HG02840 (cell line): ENCODE measurements around the gene SUGCT.

ENCODE experiments used
- ATAC-seq: cut with Tn5 transposase; IDR thresholded peaks from one replicate; pipeline ENCODE4 v1.9.1; 2021; ENCODE audit warnings: mild to moderate bottlenecking, moderate library complexity, moderate number of reproducible peaks; ENCODE audit not compliant: unreplicated experiment, low FRiP score

SUGCT gene

DNA sequence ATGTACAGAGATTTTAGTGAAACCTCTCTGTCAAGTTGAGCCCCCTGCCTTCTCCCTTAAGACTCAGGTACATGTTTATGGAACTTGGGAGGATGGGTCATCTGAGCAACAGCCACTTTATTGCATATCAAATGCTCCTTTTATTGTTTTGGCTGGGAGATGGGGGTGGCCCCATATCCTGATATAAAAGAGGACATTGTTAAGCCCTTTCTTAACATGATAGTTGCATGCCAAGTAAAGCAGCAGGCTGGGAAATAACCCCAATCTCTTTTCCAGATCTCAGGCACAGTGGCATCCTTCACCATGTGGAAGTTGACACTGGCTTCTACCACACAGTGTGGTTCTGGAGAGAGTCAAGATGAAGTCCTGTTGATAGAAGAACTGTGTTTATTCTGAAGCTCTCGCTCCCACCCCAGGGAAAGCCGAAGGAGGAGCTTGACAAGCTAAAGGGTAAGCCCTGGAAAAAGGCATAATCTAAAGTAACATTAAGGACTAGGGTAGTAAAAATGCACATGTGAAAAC, 746.7 kb downstream of the SUGCT start:
- no peak for ATAC-seq

DNA sequence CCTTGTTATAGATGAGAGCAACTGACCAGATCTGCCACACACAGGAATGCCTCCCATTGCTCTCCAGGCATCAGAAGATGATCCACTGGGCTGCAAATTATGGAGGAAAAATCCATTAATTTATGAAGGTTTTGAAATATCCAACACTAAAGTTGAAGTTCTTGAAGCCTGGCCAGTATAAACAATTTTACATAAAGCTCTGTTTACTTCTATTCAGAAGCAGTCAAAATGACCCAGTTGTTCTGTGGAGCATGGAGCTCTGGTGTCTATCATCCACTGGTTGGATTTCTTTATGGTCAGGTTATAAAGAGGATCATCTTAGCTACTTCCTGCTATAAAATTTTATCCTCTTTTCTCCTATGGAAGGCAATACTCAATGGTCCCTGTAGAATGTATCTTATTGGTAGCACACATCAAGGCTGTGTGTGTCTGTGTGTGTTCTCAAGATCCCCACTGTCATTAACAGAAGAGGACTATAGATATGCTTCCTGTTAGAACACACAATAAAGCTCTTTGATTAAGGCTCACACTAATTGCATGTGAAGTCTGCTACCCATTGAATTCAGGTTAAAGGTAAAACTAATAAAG, 747.4 kb downstream of the SUGCT start:
- no peak for ATAC-seq

DNA sequence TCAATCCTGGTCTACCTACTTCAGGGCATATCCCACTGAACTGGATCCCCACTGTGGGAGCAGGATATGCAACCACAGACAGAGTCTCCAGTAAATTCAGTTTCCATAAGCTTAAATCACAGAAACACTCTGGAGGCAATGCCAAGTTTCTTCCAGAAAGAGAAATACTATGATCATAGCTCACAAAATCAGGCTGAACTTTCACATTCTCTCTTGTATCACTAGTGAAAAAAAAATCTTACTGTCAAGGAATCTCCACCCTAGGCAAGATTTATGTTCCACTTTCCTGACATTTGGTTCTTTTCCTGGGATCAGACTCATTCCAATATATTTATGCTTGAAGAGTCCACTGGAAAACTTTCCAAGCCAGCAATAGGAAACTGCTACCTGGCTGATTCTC, 749.0 kb downstream of the SUGCT start:
- no peak for ATAC-seq

DNA sequence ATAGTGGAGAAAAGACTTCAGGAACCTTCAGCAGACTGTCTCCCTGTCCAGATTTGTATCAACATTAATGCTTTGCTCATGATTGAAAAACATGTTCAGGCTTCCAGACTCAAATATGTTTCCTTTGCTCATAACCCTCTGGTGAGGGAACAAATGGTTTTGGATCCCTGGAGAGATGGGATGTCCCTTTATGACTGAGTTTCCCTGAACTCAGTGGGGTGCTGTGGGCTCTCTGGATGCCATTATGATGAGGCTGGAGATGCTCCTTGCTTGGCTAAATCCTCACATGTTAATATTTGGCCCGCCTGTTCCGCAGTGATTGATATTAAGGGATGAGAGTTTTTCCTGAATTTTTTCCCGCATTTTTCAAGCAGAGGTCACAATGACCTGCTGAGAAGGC, 749.4 kb downstream of the SUGCT start:
- ATAC-seq: no peak

DNA sequence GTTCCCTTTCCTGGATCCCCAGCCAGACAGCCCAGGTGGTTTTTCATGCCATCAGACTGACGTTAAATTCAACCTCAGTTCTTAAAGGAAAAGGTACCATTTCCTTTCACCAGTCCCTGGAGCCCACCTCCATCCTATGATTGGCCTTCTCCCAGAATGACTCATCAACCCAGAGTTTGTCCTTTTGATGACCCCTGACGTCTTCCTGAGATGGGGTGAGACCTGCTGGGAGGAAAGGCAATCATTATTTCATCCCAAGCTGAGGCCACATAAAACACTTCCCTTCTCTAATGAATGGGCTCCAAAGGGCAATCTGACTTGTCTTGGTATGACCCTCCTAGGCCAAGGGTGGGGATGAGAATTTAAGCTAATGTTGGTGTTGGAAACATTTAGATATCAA, 750.7 kb downstream of the SUGCT start:
- no peak for ATAC-seq

DNA sequence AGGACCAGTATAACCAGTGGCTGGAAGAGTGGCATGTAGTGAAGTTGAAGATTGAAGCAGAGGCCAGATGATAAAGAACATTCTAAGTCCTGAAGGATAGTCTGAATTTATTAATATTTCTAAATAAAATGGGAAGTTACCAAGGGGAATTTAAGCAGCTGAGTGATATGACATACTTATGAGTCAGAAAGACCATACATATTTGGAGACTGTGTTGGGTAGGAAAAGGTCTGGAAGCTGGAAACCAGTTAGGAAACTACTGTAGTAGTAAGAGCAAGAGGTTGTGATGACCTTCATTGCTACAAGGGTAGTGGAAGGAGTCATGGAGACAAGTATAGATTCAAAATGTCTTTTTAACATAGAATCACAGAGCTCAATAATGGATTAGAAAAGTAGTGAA, 752.3 kb downstream of the SUGCT start:
- ATAC-seq: no peak

DNA sequence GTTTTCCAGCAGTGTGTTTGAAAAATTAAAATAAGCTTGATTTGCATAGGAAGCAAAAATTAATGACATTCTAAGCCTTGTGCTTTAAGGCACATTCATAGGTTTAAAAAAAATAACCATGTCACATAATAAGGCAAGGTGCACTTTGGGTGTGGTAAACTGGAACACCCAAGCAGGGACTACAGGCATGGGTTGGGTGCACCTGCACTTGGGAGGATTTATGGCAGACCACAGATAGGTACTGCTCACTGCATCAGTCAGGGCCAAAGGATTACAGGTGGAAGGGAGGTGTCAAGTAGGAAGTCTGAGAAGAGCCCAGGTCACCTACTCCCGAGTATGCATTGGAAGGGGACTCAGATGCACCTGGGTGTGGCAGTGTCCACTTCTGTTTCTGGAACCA, 753.7 kb downstream of the SUGCT start:
- no peak for ATAC-seq

DNA sequence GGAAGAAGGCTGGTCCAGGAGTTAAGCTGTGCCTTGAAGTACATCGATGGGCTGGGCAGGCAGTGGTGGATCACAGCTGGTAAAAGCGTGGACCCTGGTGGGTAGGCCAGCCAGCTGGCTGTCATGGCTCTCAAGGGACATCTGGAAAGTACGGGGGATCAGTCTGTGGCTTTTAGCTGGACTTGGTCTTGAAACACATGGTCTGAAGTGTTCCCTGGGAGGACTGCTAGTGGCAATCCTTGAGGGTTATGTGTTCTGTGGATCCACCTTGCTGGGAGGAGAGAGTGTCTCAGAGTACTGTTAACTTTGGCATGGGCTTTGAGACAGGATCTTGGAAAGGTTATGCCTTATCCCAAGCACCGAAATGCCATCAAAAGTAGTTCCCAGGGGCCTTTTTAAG, 754.3 kb downstream of the SUGCT start:
- ATAC-seq: no peak

DNA sequence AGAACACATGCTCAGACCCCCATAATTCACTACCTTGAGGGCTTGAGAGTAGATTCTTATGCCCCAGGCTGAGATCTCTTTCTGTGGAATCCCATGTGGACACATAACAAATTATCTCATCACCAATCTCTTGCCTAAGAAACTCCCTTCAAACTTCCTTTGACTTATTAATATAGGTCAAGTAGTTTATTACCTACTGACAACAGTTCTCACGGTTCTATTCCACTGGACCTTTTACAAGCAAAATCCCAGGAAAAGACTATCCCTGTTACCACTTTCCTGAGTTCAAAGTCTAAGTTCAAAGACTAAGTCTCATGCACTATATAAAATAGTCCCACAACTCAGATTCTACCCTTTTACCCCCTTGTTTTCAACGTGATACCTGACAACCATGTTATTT, 754.7 kb downstream of the SUGCT start:
- no peak for ATAC-seq

DNA sequence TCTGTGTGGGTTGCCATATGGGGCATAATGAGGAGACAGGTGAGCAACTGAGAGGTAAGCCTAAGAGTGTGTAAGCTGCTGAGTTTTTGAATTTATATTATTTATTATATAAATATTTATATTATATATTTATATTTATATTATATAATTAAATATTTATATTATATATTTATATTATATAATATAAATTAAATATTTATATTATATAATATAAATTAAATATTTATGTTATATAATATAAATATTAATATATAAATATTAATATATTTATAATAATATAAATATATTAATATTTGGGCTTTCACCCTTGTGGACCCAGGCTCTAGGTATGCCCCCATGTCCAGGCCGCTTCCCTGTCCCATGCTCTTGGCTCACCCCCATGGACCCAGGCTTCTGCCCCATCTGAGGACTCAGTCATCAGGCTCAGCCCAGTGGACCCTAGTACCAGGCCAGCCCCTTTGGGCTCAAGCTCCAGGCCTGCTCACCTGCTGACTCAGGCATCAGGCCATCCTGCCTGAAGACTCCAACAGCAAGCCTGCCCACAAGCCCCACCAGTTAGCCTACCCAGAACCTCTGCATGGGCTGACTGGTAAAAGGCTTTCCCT, 755.4 kb downstream of the SUGCT start:
- ATAC-seq: no peak

DNA sequence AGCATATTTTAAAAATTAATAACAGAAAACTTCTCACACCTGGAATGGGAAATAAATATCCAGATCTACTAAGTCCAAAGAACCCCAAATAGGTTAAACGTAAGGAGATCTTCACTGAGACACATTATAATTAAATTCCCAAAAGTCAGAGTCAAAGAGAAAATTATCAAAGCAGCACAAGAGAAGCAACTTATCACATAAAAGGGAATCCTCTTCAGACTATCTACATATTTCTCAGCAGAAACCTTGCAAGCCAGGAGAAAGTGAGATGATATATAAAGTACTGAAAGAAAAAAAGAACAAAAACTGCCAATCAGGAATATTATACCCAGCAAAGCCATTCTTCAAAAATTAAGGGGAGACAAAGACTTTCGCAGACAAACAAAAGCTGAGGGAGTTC, 756.4 kb downstream of the SUGCT start:
- ATAC-seq: no peak

DNA sequence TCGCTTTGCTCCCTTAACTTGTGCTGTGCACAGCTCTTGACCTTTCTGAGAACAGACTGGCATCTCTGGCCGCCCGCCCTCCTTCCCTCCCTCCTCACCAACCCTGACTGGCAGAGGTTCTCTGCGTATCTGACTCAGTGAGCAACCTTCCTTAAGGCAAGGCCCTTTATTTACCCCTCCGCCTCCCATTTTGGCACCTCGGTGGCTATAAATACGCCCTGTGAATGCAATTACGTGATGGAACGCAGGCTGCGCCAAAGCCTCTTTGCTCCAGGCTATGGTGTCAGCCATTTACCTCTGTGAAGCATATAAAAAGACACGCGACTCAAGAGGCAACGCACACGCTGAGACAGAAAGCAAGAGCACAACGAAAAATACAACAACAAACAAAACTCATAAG, 764.3 kb downstream of the SUGCT start:
- ATAC-seq: no peak

DNA sequence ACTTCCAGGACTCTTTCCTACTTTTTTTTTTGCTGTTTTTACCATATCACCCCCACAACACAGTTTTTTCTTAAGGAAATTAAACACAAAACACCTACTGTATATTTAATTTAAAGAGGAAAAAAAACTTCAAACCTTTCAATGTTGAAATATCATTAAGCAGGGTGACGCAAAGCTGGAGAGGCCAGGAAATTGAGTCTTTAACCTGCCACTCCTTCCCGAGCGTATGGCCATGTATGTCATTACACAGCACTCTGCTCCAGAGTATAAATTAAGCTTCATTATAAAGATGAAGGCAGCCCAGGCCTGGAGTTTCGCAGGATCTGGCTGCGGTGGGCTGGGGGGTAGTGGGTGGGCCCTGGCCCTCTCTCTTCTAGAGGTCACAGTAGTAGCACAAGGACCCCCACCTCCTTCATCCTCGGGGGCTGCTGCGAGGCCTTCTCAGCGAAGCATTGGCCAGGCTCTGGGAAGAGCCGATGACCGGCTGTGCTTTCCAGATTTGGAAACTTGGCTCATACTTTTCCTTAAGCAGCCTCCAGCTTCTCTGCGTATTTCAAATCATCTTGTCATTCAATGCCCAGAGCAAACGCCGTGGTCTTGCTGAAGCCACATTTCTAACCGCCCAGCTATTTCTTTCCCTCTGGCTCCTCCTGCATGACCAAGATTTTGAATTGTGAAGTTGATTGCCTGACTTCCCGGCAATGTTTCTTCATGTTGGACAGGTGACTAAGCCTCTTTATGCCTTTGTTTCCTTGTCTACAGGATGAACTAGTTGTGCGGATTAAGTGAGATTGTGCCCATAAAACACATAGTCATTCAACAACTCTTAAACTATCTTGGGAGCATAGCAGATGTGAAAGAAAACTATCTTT, 765.1 kb downstream of the SUGCT start:
- no peak for ATAC-seq

DNA sequence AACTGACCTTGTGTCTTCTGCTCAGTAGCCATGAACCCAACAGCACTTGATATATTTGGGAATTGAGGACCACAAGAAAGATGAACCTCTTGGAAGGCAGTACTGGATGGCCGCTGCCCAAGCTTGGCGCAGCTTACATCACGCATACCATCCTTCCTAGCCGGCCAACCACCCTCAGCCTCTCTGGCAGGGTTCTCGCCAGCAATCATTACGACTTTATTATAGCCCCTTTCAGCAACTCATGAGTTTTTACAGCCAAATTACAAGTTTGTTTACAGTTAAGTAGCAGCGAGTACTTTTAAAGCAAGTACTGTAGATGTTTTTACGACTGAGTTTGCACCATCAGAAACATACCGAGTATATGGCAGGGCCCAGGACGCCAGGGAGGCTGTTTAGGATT, 769.1 kb downstream of the SUGCT start:
- ATAC-seq: no peak

DNA sequence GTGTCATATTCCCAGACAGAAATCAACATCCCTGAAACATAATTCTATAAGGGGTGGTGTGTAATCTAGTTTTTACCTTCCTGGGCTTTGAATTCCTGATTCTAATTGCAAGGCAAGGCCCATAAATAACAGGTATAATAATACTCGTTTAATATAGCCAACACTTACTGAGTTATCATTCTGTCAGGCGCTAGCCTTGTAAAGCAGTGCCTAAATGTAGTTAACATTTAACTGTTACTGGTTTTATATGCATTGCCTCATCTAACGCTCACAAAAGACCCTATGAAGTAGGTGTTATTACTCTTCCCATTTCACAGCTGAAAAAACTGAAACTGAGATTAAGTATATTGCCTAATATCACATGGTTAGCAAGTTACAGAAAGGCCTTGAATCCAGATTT, 772.5 kb downstream of the SUGCT start:
- ATAC-seq: no peak

DNA sequence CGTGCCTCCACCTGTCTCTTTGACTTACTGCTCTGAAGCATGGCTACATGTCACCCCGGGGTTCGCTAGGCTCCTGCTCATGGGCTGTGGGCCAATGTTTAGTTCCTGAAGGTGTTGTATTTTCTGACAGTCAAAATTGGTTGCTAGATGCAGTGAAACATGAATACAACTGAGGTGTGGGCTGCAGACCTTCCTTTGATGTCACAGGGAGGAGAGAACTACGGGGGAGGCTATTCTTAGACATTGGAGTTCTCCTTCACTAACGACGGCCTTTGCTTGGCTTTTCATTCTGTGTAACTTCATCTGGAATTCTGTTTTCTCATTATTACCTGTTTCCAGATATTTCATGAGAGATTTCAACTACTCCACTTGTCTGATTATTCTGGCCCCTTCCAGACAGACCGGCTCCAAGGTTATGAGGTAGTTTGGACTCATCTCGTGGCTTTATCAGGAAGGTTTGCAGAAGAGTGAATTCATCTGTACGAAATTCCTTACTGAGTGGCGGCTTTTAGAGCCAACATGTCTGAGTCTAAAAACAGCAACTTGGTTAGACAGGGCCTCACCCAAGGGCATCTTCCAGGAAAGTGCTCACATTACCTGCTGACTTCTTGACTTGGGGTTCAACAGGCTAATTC, 774.7 kb downstream of the SUGCT start:
- ATAC-seq: no peak
